ENCODE results near the gene SASH1.
A peak's percentile ranks its signal among the peaks of the same experiment; 100 is the strongest.

The SASH1 gene

GRCh38 chr6:148464319-148465010, 121.8 kb downstream of the SASH1 start:
- Histone ChIP-seq H3K36me3 (ENCODE audit: control insufficient read depth, insufficient read depth, low read length) (no peaks in the 10 kb centered on the region), H3K4me3 (ENCODE audit: low read length) (no peak overlapping the region), H3K27me3 (ENCODE audit: control insufficient read depth, insufficient read depth, low read length) (no peaks in the 10 kb centered on the region), H3K9ac (ENCODE audit: low read length) (no peak overlapping the region), H3K27ac (ENCODE audit: low read depth, low read length) (no peak overlapping the region), H3K4me1 (ENCODE audit: control insufficient read depth, insufficient read depth, low read length) (peaks cover 13% of the 10 kb centered on the region)

DNA sequence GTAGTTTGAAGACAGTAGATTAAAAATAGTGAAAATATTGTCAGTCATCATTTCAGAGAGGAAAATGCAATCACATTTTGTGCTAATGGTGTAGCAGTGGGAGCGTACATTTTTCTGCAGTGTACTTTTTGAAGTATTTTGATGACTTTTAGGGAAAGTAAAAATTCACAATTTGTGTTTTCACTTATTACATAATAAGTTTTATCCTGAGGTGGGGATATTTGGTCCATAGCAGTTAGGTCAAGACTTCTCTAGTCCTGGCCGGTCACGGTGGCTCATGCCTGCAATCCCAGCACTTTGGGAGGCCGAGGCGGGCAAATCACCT, 122.3 kb downstream of the SASH1 start:
- peaks cover 13% of the 10 kb centered on the region for H3K4me1 ChIP-seq (ENCODE audit: control insufficient read depth, insufficient read depth, low read length)
- H3K9ac ChIP-seq (ENCODE audit: low read length) = no peak overlapping the region
- no peaks in the 10 kb centered on the region for H3K36me3 ChIP-seq (ENCODE audit: control insufficient read depth, insufficient read depth, low read length)
- H3K27ac ChIP-seq (ENCODE audit: low read depth, low read length) = no peak overlapping the region
- H3K4me3 ChIP-seq (ENCODE audit: low read length) = no peak overlapping the region
- H3K27me3 ChIP-seq (ENCODE audit: control insufficient read depth, insufficient read depth, low read length) = no peaks in the 10 kb centered on the region

- H3K27me3 ChIP-seq (ENCODE audit: control insufficient read depth, insufficient read depth, low read length) = no peaks in the 10 kb centered on the region
- no peaks in the 10 kb centered on the region for H3K36me3 ChIP-seq (ENCODE audit: control insufficient read depth, insufficient read depth, low read length)
- H3K27ac ChIP-seq (ENCODE audit: low read depth, low read length) = no peak overlapping the region
- peaks cover 13% of the 10 kb centered on the region for H3K4me1 ChIP-seq (ENCODE audit: control insufficient read depth, insufficient read depth, low read length)
- no peak overlapping the region for H3K4me3 ChIP-seq (ENCODE audit: low read length)
- no peak overlapping the region for H3K9ac ChIP-seq (ENCODE audit: low read length)
Measured at GRCh38 chr6:148465670-148466069, 123.0 kb downstream of the SASH1 start.

GRCh38 chr6:148466158-148466557, 123.5 kb downstream of the SASH1 start:
- no peak overlapping the region for H3K4me3 ChIP-seq (ENCODE audit: low read length)
- H3K27ac ChIP-seq (ENCODE audit: low read depth, low read length) = no peak overlapping the region
- no peaks in the 10 kb centered on the region for H3K27me3 ChIP-seq (ENCODE audit: control insufficient read depth, insufficient read depth, low read length)
- H3K4me1 ChIP-seq (ENCODE audit: control insufficient read depth, insufficient read depth, low read length) = peaks cover 13% of the 10 kb centered on the region
- no peak overlapping the region for H3K9ac ChIP-seq (ENCODE audit: low read length)
- no peaks in the 10 kb centered on the region for H3K36me3 ChIP-seq (ENCODE audit: control insufficient read depth, insufficient read depth, low read length)

DNA sequence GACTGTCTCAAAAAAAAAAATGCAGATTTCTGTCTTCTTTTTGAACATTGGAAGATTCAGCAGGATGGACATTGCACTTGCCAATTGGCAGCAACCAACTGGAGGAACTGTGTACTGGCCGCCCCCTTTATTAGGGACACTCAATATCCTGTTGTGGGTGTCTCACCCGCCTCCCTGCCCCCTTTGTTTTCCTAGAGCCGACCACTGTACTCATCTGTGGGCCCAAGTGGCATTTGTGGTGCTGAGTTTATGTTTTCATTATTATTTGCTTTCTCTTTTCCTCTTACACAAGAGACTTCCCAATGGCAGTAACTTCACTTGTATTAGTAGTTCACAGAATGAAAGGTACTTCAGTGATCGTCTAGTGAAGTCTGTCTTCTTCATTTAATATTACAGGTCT, 125.3 kb downstream of the SASH1 start:
- H3K4me3 ChIP-seq (ENCODE audit: low read length) = no peak overlapping the region
- H3K4me1 ChIP-seq (ENCODE audit: control insufficient read depth, insufficient read depth, low read length) = peaks cover 3% of the 10 kb centered on the region
- H3K27me3 ChIP-seq (ENCODE audit: control insufficient read depth, insufficient read depth, low read length) = no peaks in the 10 kb centered on the region
- no peak overlapping the region for H3K27ac ChIP-seq (ENCODE audit: low read depth, low read length)
- no peak overlapping the region for H3K9ac ChIP-seq (ENCODE audit: low read length)
- H3K36me3 ChIP-seq (ENCODE audit: control insufficient read depth, insufficient read depth, low read length) = no peaks in the 10 kb centered on the region

DNA sequence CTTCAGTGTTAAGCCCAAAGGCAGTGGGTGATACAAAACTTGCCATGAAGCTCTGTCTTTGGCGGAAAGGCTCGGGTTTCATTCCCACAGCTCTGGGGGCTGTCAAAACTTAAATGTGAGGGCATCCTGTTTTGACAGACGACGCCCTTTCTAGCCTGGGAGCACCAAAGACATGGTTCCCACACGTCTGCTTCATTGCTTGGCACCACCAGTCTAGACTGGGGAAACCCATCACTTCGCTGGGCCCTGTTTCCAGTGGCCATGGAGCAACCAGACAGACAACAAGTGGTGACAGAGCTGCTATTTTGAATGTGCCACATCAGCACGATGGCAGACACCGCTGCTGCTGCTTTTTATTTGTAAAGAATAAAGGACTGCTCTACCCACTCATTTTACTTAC, 127.5 kb downstream of the SASH1 start:
- Histone ChIP-seq H3K27ac (ENCODE audit: low read depth, low read length) (no peak overlapping the region), H3K9ac (ENCODE audit: low read length) (no peak overlapping the region), H3K36me3 (ENCODE audit: control insufficient read depth, insufficient read depth, low read length) (no peaks in the 10 kb centered on the region), H3K4me1 (ENCODE audit: control insufficient read depth, insufficient read depth, low read length) (no peaks in the 10 kb centered on the region), H3K27me3 (ENCODE audit: control insufficient read depth, insufficient read depth, low read length) (no peaks in the 10 kb centered on the region), H3K4me3 (ENCODE audit: low read length) (no peak overlapping the region)

- Histone ChIP-seq H3K9ac (ENCODE audit: low read length) (no peak overlapping the region), H3K4me3 (ENCODE audit: low read length) (no peak overlapping the region), H3K4me1 (ENCODE audit: control insufficient read depth, insufficient read depth, low read length) (no peaks in the 10 kb centered on the region), H3K36me3 (ENCODE audit: control insufficient read depth, insufficient read depth, low read length) (no peaks in the 10 kb centered on the region), H3K27me3 (ENCODE audit: control insufficient read depth, insufficient read depth, low read length) (no peaks in the 10 kb centered on the region), H3K27ac (ENCODE audit: low read depth, low read length) (no peak overlapping the region)
Measured at GRCh38 chr6:148470606-148471465, 128.2 kb downstream of the SASH1 start.

GRCh38 chr6:148471624-148472159, 129.1 kb downstream of the SASH1 start:
- H3K4me3 ChIP-seq (ENCODE audit: low read length) = no peak overlapping the region
- H3K27me3 ChIP-seq (ENCODE audit: control insufficient read depth, insufficient read depth, low read length) = no peaks in the 10 kb centered on the region
- no peaks in the 10 kb centered on the region for H3K4me1 ChIP-seq (ENCODE audit: control insufficient read depth, insufficient read depth, low read length)
- H3K36me3 ChIP-seq (ENCODE audit: control insufficient read depth, insufficient read depth, low read length) = no peaks in the 10 kb centered on the region
- no peak overlapping the region for H3K9ac ChIP-seq (ENCODE audit: low read length)
- no peak overlapping the region for H3K27ac ChIP-seq (ENCODE audit: low read depth, low read length)

GRCh38 chr6:148472171-148473105, 129.8 kb downstream of the SASH1 start:
- H3K9ac ChIP-seq (ENCODE audit: low read length) = no peak overlapping the region
- no peaks in the 10 kb centered on the region for H3K27me3 ChIP-seq (ENCODE audit: control insufficient read depth, insufficient read depth, low read length)
- H3K27ac ChIP-seq (ENCODE audit: low read depth, low read length) = peak overlapping the region; percentile 24
- H3K36me3 ChIP-seq (ENCODE audit: control insufficient read depth, insufficient read depth, low read length) = no peaks in the 10 kb centered on the region
- H3K4me3 ChIP-seq (ENCODE audit: low read length) = no peak overlapping the region
- H3K4me1 ChIP-seq (ENCODE audit: control insufficient read depth, insufficient read depth, low read length) = no peaks in the 10 kb centered on the region

- no peak overlapping the region for H3K9ac ChIP-seq (ENCODE audit: low read length)
- H3K36me3 ChIP-seq (ENCODE audit: control insufficient read depth, insufficient read depth, low read length) = no peaks in the 10 kb centered on the region
- H3K4me3 ChIP-seq (ENCODE audit: low read length) = no peak overlapping the region
- no peaks in the 10 kb centered on the region for H3K4me1 ChIP-seq (ENCODE audit: control insufficient read depth, insufficient read depth, low read length)
- H3K27me3 ChIP-seq (ENCODE audit: control insufficient read depth, insufficient read depth, low read length) = no peaks in the 10 kb centered on the region
- H3K27ac ChIP-seq (ENCODE audit: low read depth, low read length) = no peak overlapping the region
Measured at GRCh38 chr6:148479497-148479896, 136.9 kb downstream of the SASH1 start.

DNA sequence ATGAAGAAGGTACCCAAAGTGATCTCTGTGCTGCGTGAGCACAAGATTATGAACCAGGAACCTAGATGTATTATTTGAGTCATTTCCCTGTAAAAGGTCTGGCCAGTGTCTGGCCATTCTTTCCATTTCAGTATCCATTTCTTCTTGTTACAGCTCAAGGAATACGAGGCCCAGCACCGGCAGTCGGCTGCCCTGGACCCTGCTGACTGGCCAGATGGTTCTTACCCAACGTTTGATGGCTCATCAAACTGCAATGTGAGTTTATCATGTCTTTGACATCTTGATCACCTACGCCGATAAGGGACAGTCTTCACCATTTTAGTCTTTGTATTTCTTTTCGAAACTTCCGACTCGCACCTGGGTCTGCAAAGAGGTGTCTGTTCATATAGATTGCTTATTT, 144.8 kb downstream of the SASH1 start:
- Histone ChIP-seq H3K27ac (ENCODE audit: low read depth, low read length) (no peak overlapping the region), H3K36me3 (ENCODE audit: control insufficient read depth, insufficient read depth, low read length) (no peaks in the 10 kb centered on the region), H3K4me3 (ENCODE audit: low read length) (no peak overlapping the region), H3K27me3 (ENCODE audit: control insufficient read depth, insufficient read depth, low read length) (no peaks in the 10 kb centered on the region), H3K9ac (ENCODE audit: low read length) (no peak overlapping the region), H3K4me1 (ENCODE audit: control insufficient read depth, insufficient read depth, low read length) (no peaks in the 10 kb centered on the region)

DNA sequence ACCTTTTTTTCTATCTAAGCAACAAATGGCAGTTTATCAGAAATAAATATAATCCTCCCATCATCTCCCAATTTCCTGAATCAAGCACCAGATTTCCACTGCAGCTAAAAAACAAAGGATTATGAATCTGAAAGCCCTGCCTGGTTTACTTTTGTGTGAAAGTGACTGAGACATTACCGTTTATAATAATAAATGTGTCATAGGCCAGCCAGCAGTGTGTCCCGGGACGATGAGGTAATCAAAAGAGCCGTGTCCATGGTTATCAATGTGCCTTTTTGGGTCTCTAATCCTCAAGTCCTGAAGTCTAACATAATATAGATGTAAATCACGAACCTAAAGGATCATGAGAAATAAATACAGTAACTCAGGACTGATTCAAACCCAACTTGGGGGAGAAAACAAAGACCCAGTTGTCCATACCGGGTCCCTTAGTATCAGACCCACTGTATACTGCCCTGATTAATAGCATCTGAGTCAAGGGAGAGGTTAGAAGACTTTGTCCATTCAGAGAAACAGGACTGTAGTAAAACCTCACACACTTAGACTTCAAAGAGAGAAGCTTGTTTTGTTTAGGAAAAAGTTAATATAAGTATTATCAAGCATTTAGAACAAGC, 149.1 kb downstream of the SASH1 start:
- no peaks in the 10 kb centered on the region for H3K36me3 ChIP-seq (ENCODE audit: control insufficient read depth, insufficient read depth, low read length)
- no peak overlapping the region for H3K9ac ChIP-seq (ENCODE audit: low read length)
- no peak overlapping the region for H3K4me3 ChIP-seq (ENCODE audit: low read length)
- peak overlapping the region; percentile 24 for H3K27ac ChIP-seq (ENCODE audit: low read depth, low read length)
- no peaks in the 10 kb centered on the region for H3K27me3 ChIP-seq (ENCODE audit: control insufficient read depth, insufficient read depth, low read length)
- peaks cover 9% of the 10 kb centered on the region for H3K4me1 ChIP-seq (ENCODE audit: control insufficient read depth, insufficient read depth, low read length)

Measured in rectal smooth muscle tissue (tissue), 1 donor.